GM21717 (cell line): ENCODE results near the gene MGMT.
"Not testable (repeated sequence)": the region's sequence is repeated elsewhere in the genome, so short reads cannot be mapped to it uniquely, and the experiment has no call there.

Experiments used
- ATAC-seq: cut with Tn5 transposase; IDR thresholded peaks from one replicate; pipeline ENCODE4 v1.9.1; 2021; ENCODE audit warnings: mild to moderate bottlenecking, moderate library complexity; ENCODE audit not compliant: unreplicated experiment

MGMT gene

GRCh38 chr10:129466703-129467358 is at the start of gene MGMT:
Gene MGMT (plus strand): TSS chr10:129467241.
- peak; percentile 88 for ATAC-seq

GRCh38 chr10:129417870-129418269 is 49.2 kb upstream of the MGMT start:
- ATAC-seq: no peak

- ATAC-seq: no peak
These were observed 48.4 kb upstream of the MGMT start for GRCh38 chr10:129418496-129419225.

- no peak for ATAC-seq
These were observed 47.6 kb upstream of the MGMT start for GRCh38 chr10:129419397-129419796.

- no peak for ATAC-seq
These were observed 45.5 kb upstream of the MGMT start for GRCh38 chr10:129421399-129422010.

- no peak for ATAC-seq
These were observed 42.1 kb upstream of the MGMT start for GRCh38 chr10:129424978-129425377.

GRCh38 chr10:129426606-129427005 is 40.4 kb upstream of the MGMT start:
- ATAC-seq: no peak

- ATAC-seq: no peak
These were observed 33.8 kb upstream of the MGMT start for GRCh38 chr10:129433266-129433665.

- not testable (repeated sequence) for ATAC-seq
These were observed 31.3 kb upstream of the MGMT start for GRCh38 chr10:129435724-129436123.

- no peak for ATAC-seq
These were observed 29.0 kb upstream of the MGMT start for GRCh38 chr10:129438024-129438423.

GRCh38 chr10:129440247-129440646 is 26.8 kb upstream of the MGMT start:
- no peak for ATAC-seq

GRCh38 chr10:129440722-129441316 is 26.2 kb upstream of the MGMT start:
- ATAC-seq: no peak

GRCh38 chr10:129441372-129442009 is 25.6 kb upstream of the MGMT start:
- no peak for ATAC-seq

- ATAC-seq: no peak
These were observed 24.2 kb upstream of the MGMT start for GRCh38 chr10:129442866-129443265.

- ATAC-seq: no peak
These were observed 22.7 kb upstream of the MGMT start for GRCh38 chr10:129444359-129444758.

GRCh38 chr10:129445436-129446182 is 21.4 kb upstream of the MGMT start:
- ATAC-seq: no peak

- no peak for ATAC-seq
These were observed 20.9 kb upstream of the MGMT start for GRCh38 chr10:129446183-129446581.

- ATAC-seq: no peak
These were observed 19.6 kb upstream of the MGMT start for GRCh38 chr10:129447486-129447885.

- no peak for ATAC-seq
These were observed 19.0 kb upstream of the MGMT start for GRCh38 chr10:129448086-129448485.

- no peak for ATAC-seq
These were observed 18.5 kb upstream of the MGMT start for GRCh38 chr10:129448539-129448938.

GRCh38 chr10:129449893-129450292 is 17.1 kb upstream of the MGMT start:
- no peak for ATAC-seq
